Astrocyte of the cerebellum (primary cell): ENCODE data around the gene CEL.

Experiments used
- DNase-seq: peaks from one replicate; pipeline ENCODE4 v3.0.0-alpha.2; 2011; ENCODE audit warnings: low read depth
- H3K4me3 ChIP-seq: 2 replicates; pipeline ENCODE4 v1.5.1; 2011; ENCODE audit warnings: mild to moderate bottlenecking, low read depth, low read length, moderate library complexity
- CTCF ChIP-seq: IDR thresholded peaks from 2 replicates; pipeline ENCODE4 v1.5.1; 2012; ENCODE audit warnings: low read length, low read depth, moderate library complexity, mild to moderate bottlenecking; ENCODE audit errors: missing control alignments
- in situ Hi-C: cut with HindIII; loops from 2 replicates; pipeline ENCODE4 v1.10.0; 2017; ENCODE audit warnings: low sequenced_read_pairs

The CEL gene

GRCh38 chr9:133109931-133110650 lies 48.3 kb downstream of the CEL start:
- TF ChIP-seq CTCF, result no peak
- DNase-seq, result no peak
- in situ Hi-C loops, result no loop called here

GRCh38 chr9:133111808-133112662 lies 50.3 kb downstream of the CEL start:
- in situ Hi-C loops, result no loop called here
- TF ChIP-seq CTCF, result no peak
- H3K4me3 ChIP-seq, result no peak overlapping the region
- DNase-seq, result no peak

More at GRCh38 chr9:133109931-133110650, 48.3 kb downstream of the CEL start:
- H3K4me3 ChIP-seq, result no peak overlapping the region

- in situ Hi-C loops, result no loop called here
- TF ChIP-seq CTCF, result no peak
- no peak for DNase-seq
- H3K4me3 ChIP-seq, result no peak overlapping the region
Observed at GRCh38 chr9:133112663-133113026, 50.9 kb downstream of the CEL start.

GRCh38 chr9:133113163-133113948 lies 51.6 kb downstream of the CEL start:
- in situ Hi-C loops, result no loop called here
- DNase-seq, result peak; percentile 49
- H3K4me3 ChIP-seq, result no peak overlapping the region
- TF ChIP-seq CTCF, result no peak

GRCh38 chr9:133113949-133114885 lies 52.4 kb downstream of the CEL start:
- H3K4me3 ChIP-seq, result no peak overlapping the region
- no peak for DNase-seq
- in situ Hi-C loops, result no loop called here
- no peak for TF ChIP-seq CTCF
